Astrocyte of the cerebellum (primary cell): Measurements from ENCODE around the gene KCNK4.

Experiments
- DNase-seq: peaks from one replicate; pipeline ENCODE4 v3.0.0-alpha.2; 2011; ENCODE audit warnings: low read depth
- H3K4me3 ChIP-seq: 2 replicates; pipeline ENCODE4 v1.5.1; 2011; ENCODE audit warnings: mild to moderate bottlenecking, low read depth, low read length, moderate library complexity
- CTCF ChIP-seq: IDR thresholded peaks from 2 replicates; pipeline ENCODE4 v1.5.1; 2012; ENCODE audit warnings: low read length, low read depth, moderate library complexity, mild to moderate bottlenecking; ENCODE audit errors: missing control alignments
- in situ Hi-C: cut with HindIII; loops from 2 replicates; pipeline ENCODE4 v1.10.0; 2017; ENCODE audit warnings: low sequenced_read_pairs

Gene KCNK4

GRCh38 chr11:64331569-64332371, 40.7 kb downstream of the KCNK4 start:
- TF ChIP-seq CTCF: peak; percentile 64
- no peak overlapping the region for H3K4me3 ChIP-seq
- peak; percentile 37 for DNase-seq
- in situ Hi-C loops: no loop called here

- no peak overlapping the region for H3K4me3 ChIP-seq
- DNase-seq: no peak
- in situ Hi-C loops: no loop called here
- TF ChIP-seq CTCF: no peak
Observed at GRCh38 chr11:64333556-64333955, 42.5 kb downstream of the KCNK4 start.

- in situ Hi-C loops: no loop called here
- H3K4me3 ChIP-seq: no peak overlapping the region
- DNase-seq: peak; percentile 48
- no peak for TF ChIP-seq CTCF
Observed at GRCh38 chr11:64334764-64335735, 43.9 kb downstream of the KCNK4 start.

GRCh38 chr11:64337538-64338249, 46.6 kb downstream of the KCNK4 start:
- no peak overlapping the region for H3K4me3 ChIP-seq
- in situ Hi-C loops: no loop called here
- no peak for DNase-seq
- no peak for TF ChIP-seq CTCF

GRCh38 chr11:64338716-64339115, 47.6 kb downstream of the KCNK4 start:
- no peak for DNase-seq
- no peak overlapping the region for H3K4me3 ChIP-seq
- in situ Hi-C loops: no loop called here
- TF ChIP-seq CTCF: no peak

GRCh38 chr11:64339286-64339685, 48.2 kb downstream of the KCNK4 start:
- TF ChIP-seq CTCF: no peak
- H3K4me3 ChIP-seq: no peak overlapping the region
- no peak for DNase-seq
- in situ Hi-C loops: no loop called here
